ENCODE measurements around the gene PRPF4.
"Not testable (repeated sequence)": the region's sequence is repeated elsewhere in the genome, so short reads cannot be mapped to it uniquely, and the experiment has no call there.

Gene PRPF4

DNA sequence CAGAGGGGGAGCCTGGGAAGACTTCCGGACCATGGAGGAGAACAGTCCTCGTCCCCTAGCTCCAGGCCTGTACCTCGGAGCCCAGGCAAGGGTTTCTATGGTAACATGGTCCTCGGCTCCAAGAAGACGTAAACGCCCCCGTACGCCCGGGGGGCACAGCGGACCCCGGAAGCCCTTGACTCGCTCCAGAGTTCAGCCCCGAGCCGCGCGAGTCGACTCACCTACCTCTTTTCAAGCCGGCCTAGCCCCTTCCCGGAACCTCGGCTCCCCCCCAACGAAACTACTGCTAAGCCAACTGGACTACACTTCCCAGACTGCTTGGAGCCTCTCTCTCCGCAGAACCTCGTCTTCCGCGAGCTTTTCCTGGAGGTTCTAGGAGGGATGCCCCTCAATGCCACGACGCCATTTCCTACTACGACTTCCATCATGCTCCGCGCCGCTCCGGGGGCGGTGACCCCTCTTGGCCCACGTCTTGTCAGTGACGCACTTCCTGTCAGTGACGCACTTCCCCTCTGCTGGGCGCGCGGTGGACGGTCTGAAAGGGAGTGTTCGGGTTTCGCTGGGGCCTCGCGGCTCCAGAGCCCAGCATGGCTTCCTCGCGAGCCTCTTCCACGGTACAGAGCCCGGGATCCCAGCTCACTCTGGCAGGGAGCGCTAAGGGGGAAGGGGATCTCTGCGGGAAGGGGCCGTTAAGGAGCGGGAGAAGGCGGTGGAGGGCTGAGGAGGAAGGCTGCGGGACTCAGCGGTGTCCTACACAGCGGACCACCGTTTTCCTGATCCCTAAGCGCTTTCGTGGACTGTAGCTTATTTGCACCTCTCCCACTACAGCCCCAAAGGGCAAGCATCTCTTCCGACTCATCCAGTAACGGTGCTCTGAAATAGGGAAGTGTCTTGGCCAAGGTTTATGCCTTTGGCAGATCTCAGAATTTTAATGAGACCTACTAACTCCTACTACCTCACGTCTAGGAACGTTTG lies at the start of gene PRPF4, which contains the start of gene CDC26:
Gene PRPF4 (plus strand): TSS at position 502 of the 975 bp plus-strand sequence. CDS start 86 bp downstream, at position 588.
Gene CDC26 (minus strand): TSS at position 416 of the 975 bp plus-strand sequence. CDS start 3,065 bp downstream, outside the sequence.
- peak; percentile 99 to 100 for DNase-seq

DNA sequence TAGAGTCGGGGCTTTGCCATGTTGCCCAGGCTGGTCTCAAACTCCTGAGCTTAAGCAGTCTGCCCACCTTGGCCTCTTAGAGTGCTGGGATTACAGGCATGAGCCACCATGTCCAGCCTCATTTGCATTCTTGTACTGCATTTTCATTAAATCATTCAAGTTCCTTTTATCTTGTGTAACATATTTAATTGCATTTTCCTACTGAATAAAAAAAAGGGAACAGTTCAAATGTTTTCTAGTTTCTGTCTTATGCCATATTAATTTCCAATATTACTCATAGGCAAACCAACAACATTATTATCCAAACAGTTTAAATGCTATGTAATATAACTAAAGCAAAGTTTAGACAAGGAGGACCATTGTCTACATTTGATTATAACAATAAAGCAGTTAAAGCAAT lies 48.0 kb upstream of the PRPF4 start:
- DNase-seq, result no peak

DNA sequence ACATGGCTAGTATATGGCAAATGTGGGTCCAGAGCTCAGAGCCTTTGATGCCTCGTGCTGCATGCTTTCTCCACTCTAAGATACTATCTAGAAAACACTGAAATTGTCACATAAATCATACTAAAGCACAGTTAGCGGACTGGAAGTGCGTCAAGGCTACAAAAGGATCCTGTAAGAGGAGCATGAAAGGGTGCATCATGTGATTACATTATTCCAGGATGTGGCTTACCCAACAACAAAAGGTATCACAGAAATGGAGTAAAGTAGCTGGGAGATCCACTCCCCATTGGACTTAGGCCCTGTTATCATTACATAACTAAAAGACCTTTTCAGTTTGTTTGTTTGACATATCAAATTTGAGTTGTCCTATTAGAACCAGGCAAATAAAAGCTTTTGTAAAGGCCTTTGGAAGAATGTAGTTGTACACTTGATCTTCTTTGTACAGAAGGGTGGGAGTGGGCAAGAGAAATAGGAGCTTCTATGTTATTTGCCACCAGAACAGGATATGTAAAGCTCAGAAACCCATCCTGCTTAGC lies 47.3 kb upstream of the PRPF4 start:
- DNase-seq, result no peak

DNA sequence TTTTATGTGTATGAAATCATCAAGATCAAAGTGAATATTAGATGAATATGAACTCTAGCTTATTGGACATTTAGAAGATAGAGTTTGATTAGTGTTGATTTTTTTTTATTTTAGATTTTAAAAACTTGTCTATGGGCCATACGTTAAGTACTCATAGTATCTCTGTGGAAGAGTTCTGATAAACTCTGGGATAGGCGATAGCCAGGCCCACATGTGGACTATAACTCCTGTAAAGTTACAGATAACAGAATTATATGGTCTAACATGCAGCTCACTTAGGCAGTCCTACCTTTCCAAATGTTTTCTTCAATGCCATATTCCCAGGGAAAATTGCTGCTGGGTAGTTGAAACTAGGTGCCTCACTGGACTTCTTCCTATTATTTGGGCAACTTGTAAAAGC lies 43.8 kb upstream of the PRPF4 start:
- DNase-seq, result no peak

DNA sequence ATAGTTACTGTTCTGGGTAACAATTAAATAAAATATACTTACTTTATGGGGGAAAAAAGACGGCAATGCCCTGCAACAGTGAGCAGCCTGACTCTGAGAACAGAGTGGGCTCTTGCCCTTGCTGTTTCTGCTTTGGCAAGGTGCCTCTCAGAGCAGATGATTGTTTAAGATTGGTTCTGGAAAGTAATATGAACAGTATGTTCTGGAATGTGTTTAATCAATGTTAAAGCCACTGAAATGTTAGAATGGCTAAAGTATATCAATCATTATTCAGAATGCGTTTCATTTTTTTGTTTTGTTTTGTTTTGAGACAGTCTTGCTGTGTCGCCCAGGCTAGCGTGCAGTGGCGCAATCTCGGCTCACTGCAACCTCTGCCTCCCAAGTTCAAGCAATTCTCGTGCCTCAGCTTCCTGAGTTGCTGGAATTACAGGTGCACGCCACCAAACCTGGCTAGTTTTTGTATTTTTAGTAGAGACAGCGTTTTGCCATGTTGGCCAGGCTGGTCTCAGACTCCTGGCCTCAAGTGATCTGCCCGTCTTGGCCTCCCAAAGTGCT lies 39.7 kb upstream of the PRPF4 start:
- not testable (repeated sequence) for DNase-seq

DNA sequence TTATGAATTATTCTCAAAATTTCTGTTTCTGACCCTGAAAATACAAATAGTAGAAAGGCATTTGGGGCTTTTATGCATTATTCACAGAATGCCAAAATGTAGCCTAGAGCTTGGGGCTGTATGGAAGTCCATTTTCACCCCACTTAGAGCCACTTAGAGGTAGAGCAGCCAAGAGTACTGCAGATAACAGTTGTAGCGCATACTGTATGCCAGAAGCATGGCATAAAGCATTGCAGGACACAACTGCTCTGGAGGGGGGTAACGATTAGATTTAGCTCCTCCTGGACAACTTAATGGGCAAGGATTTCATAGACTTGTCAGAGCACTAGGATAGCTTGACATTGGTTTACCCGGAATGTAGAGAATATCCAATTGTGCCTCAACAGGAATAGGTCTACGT lies 38.4 kb upstream of the PRPF4 start:
- no peak for DNase-seq

DNA sequence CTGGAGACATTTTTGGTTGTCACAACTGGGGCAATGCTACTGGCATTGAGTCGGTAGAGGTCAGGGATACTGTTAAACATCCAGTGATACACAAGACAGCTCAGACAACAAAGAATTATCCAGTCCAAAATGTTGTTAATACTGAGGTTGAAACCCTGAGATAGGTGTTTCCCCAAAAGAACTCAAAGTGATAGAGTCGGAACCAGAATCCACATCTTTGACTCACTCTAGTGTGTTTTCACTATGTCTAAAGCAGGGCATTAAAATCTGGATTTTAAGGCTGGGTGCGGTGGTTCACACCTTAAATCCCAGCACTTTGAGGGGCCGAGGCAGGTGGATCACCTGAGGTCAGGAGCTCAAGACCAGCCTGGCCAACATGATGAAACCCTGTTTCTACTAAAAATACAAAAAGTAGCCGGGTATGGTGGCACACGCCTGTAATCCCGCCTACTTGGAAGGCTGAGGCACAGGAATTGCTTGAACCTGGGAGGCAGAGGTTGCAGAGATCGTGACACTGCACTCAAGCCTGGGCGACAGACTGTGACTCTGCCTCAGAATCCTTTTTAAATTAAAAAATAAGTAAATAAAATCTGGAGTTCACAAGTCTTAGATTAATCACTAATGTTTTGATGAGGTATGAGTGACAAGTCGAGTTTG lies 37.1 kb upstream of the PRPF4 start:
- DNase-seq, result no peak

DNA sequence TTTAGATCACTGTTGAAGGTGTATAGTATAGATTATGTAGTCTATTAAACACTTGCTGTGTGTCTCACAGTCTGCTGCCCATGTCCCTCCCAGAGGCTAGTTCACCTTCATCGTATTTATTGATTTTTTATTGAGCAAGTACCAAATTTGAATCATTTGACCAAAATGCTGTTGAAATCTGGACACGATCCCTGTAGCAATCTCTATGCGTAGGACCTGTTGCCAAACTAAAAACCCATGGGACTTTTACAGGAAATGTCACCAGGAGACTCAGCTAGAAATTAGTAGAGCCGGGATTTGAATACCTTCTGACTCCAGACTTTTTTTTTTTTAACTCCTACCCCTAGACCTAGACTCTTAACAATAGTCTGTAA lies 36.6 kb upstream of the PRPF4 start:
- no peak for DNase-seq

DNA sequence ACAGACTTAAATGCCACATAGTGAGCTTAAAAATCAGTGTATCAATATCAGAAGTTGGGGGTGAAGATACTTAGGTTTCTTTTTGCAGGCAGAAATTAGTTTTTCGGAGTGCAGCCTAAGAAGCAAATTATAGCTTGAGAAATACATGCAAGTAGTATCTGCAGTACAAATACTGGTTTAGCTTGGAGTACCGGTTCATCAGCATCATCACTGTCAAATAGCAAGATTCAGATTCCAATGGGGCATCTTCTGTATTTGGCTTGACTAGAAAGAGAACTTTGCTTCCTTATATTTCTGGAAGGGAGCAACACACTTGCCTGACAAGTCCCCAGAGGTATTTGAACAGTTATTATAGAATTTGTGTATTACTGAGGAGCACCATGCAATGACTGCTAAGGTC lies 34.3 kb upstream of the PRPF4 start:
- no peak for DNase-seq

DNA sequence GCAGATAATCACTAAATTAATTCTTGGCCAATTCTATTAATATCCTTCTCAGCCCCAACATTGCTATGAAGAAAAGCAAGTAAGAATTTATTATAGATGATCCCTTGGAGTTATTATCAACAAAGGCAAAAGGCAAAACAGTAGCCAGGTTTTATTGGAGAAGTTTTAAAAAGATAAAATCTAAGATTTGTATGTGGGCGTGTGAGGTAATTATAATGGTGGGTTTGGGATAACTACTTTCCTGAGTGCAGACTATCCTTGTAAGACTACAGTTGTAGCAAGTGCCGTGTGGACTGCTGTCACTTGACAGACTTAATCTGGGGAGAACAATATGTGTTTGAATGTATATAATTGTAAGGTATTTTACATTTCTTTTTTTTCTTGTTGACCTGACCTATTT lies 30.9 kb upstream of the PRPF4 start:
- DNase-seq, result no peak

DNA sequence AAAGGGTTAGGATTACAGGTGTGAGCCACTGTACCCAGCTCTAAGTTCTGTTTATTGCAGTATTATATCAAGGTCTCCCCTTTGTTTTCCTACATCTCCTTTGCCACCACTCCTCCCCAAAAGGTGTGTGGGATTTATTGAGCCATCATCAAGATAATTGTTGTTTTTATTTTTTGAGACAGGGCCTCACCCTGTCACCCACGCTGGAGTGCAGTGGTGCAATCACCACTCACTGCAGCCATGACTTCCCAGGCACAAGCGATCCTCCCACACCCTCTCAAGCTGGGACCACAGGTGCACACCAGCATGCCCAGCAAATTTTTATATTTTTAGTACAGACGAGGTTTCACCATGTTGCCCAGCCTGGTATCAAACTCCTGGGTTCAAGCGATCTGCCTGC lies 29.6 kb upstream of the PRPF4 start:
- DNase-seq, result no peak

DNA sequence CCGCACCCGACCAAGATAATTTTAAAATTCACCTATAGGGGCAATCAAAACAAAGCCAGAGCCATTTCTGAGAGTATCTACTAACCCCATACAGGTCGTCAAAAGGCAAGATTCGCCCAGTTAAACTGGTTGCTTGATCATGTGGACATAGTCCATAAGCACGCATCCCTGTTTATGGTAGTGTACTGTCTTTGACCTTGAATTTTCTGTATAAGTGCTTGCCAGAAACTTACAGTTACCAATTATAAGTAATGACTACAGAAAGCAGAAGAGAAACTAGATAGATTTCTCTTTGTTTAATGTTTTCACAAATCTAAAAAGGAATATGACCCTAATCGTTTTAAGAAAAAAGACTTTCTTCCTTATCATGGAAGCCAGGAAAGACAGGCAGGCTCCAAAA lies 28.5 kb upstream of the PRPF4 start:
- no peak for DNase-seq

DNA sequence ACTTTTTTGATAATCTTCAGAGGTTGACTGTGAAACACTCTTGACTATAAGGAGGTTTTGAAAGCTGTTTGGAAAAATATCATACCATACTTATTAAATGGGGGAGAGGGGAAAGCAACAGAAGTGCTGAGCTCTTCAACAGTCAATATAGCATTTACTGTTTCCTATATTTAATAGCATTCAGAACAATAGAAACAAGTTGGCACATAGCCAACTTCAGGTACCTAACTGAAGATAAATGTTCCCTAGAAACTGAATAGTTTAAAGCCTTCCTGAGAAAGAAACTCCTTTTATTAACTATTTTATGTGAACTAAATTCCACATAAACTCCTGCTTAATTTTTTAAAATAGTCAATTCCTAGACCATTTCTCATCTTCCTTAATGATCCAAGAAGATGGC lies 27.8 kb upstream of the PRPF4 start:
- DNase-seq, result no peak

DNA sequence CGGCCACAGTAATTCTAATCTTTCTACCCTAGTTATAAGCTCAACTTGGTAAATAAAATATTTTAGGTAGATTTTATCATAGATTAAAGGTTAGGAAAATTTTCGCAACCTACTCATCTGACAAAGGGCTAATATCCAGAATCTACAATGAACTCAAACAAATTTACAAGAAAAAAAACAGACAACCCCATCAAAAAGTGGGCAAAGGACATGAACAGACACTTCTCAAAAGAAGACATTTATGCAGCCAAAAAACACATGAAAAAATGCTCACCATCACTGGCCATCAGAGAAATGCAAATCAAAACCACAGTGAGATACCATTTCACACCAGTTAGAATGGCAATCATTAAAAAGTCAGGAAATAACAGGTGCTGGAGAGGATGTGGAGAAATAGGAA lies 25.8 kb upstream of the PRPF4 start:
- not testable (repeated sequence) for DNase-seq

DNA sequence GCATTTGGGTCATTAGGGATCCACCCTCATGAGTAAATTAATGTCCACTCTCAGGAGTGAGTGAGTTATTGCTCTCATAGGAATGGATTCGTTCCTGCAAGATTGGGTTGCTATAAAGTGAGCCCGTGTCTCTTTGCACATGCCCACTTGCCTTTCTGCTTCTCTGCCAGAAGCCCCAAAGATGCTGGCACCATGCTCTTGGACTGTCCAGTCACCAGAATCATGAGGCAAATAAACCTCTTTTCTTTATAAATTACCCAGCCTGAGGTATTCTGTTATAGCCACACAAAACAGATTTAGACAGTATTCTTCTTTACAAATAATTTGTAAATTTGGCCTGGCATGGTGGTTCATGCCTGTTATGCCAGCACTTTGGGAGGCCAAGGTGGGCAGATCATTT lies 24.7 kb upstream of the PRPF4 start:
- no peak for DNase-seq

DNA sequence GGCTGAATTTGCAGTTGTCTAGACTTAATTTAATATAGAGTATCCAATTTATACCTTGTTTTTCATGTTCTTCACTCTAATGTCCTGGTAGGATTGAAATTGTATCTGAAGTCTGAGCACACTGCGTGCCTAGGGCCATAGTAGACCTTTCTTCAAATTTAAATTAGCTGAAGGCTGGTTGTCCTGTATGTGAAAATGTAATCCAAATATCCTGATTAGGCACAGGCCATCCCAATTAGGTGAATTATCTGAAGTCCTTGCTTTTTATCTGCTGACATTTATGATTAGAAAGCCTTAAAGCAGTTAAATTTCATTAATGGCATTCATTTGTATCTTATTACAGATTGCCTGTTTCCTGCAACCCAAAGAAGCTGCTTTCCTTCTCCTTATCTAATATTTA lies 20.5 kb upstream of the PRPF4 start:
- DNase-seq, result no peak

DNA sequence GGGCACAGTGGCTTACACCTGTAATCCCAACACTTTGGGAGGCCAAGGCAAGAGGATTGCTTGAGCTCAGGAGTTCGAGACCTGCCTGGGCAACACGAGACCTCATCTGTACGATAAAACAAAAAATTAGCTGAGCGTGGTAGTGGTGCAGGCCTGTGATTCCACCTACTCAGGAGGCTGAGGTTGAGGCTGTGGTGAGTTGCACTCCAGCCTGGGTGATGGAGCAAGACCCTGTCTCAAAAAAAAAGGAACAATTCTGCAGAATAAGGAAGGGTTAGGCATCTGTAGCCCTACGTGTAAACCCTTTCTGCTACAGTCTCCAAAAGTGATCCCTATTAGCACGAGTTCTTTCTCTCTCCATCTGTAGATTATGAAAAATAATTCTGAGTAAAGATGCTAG lies 20.0 kb upstream of the PRPF4 start:
- DNase-seq, result no peak

DNA sequence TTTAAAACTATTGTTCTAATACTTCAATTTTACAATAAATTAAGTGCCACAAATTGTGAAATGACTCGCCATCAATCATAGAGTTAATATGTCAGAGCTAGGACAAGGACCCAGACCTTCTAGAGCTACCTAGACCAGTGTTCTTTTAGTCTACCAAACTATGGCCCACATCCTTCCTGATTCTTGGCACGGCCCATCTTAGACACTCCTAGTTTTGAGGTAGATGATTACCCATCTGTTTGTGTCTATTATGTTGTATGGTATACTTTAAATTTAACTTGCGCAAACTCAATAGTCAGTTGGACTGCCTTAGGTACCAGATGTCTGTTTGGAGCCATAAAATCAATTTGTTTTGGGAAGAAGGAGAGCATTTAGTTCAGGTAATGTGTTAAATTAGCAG lies 17.6 kb upstream of the PRPF4 start:
- DNase-seq, result no peak

DNA sequence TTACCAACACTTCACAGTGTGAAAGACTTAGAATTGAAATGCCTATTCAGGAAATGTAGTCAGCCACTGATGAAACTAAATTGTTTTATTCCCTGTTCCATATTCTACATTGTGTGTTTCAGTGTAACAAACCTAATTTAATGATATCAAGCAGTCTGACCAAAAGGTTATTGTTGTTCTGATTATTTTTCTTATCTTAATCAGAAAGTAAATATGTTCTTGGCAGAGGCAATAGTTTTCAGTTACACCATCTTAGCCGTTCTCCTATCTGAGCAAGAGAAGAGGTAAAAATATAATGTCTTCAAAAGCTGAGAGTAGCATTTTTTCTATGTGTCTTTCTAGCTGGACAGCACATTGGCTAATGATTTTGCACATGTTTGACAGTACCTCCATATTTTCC lies 17.2 kb upstream of the PRPF4 start:
- no peak for DNase-seq

DNA sequence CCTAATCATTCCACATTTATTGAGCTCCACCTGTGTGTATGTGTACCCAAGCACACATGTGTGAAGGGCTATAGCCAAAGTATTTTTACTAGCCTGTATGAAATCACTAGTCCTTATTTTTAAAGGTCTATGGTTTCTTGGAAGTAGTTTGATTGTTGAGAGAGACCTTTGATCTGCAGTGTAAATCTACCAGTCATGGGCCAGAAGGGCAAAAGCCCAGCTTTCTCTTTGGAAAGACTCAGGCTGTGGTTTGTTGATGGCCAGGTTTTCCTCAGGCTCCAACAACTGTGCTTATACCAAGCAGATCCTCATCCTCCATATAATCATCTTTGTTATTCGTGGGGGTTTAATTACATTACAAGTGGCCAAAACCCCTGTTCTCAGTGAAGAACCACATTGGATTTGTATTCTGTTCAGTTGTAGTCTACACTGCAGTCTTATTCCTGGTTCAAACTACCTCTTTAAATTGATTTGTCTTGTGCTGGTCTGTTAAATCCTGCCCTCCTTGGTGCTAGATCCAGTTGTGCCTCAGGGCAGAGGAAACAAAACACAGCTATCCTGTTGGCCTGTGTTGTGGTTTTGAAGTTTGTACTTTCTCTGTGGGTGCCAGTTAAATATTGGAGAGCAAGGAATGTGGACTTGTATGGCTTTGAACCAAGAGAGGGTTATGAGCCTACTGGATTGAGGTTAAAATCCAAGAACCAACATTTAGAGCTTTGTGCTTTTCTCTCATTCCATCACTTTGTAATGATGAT lies 13.4 kb upstream of the PRPF4 start:
- DNase-seq, result no peak

DNA sequence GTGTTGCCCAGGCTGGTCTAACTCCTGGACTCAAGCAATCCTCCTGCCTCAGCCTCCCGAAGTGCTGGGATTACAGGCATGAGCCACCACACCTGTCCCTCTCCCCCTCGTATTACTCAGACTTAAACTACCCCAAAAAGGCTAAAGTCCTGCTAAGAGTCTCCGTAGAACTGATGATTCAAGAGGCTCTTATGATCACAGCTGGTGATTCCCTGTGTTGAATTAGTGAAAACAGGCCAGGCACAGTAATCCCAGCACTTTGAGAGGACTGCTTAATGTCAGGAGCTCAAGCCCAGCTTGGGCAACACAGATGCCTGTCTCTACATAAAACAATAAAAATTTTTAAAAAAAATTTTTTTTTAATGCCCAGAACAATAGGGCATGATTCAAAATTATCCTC lies 9.3 kb upstream of the PRPF4 start:
- peak; percentile 76 to 90 for DNase-seq

DNA sequence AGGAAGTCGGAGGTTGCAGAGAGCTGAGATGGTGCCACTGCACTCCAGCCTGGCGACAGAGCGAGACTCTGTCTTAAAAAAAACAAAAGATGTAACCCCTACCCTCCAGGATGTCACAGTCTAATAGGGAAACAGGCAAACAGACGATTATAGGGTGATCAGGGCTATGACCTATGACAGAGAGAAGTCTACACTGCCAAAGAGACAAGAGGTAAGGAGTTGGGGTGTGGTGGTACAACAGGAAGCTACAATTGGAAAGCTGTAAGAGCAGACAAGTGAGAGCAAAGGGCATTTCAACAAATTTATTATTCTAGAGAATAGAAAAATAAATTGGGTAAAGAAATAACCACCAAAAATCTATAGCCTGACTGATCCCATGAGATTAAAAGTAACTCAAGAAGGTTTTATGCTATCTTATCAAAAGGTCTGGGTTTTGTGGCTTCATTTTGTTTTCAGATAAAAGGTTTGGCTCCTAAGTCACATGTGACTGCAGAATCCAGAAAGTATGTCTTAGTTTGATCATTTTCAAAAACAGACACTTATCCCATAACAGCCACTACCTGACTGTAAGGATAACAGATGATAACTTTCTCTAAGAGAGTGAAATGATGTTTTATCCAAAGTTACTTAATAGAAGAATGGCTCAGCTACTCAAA lies 7.4 kb upstream of the PRPF4 start:
- no peak for DNase-seq
